ENCODE results near the gene RMDN2.
"Not testable (repeated sequence)": the region's sequence is repeated elsewhere in the genome, so short reads cannot be mapped to it uniquely, and the experiment has no call there.

The RMDN2 gene

DNA sequence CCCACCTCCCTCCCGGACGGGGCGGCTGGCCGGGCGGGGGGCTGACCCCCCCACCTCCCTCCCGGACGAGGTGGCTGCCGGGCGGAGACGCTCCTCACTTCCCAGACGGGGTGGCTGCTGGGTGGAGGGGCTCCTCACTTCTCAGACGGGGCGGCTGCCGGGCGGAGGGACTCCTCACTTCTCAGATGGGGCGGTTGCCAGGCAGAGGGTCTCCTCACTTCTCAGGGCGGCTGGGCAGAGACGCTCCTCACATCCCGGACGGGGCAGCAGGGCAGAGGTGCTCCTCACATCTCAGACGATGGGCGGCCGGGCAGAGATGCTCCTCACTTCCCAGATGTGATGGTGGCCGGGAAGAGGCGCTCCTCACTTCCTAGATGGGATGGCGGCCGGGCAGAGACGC lies 7.8 kb downstream of the RMDN2 start:
- DNase-seq (ENCODE audit: low spot score), result not testable (repeated sequence)

DNA sequence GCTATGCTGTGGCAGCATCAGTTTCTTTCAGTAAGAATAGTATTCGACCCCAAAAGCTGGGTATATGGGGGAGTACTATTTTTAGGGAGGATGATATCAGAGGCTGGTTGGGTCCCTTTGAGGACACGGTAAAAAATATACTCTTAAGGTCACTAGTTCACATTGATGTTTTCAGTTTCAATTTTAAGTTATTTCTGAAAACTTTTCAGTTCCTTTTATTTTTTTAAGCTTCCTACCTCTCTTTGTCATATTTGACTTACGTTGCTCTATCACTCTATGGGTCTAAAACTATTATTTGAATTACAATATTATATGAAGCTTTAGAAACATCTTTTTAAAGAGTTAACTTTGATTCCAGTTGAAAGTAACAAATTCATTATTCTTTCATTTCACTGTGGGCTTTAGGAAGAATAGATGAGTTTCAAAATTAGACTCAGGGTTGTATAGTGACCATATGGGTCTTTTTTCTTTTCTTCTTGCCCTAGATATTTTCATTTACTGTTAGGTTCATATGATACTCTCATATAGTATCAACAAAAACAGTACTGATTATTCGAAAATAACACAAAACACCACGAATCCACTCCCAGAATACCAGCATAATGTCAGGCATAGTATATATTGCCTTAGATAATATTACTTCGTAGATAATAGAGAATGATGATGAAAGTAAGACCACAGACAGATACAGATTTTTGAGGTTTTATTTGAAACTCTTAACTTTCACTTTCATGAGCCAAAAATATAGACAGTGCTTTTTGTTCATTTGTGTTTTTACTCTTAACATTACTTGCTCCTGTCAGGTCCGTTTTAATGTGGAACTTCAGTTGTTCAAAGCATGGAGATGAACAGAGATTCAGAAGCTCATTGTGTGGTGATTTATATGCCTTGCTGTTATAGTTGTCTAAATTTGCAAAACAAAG lies 9.8 kb downstream of the RMDN2 start:
- no peak for DNase-seq (ENCODE audit: low spot score)

DNA sequence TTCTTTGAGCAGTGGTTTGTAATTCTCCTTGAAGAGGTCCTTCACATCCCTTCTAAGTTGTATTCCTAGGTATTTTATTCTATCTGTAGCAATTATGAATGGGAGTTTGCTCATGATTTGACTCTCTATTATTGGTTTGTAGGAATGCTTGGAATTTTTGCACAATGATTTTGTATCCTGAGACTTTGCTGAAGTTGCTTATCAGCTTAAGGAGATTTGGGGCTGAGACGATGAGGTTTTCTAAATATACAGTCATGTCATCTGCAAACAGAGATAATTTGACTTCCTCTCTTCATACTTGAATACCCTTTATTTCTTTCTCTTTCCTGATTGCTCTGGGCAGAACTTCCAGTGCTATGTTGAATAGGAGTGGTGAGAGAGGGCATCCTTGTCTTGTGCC lies 12.5 kb downstream of the RMDN2 start:
- DNase-seq (ENCODE audit: low spot score), result not testable (repeated sequence)

DNA sequence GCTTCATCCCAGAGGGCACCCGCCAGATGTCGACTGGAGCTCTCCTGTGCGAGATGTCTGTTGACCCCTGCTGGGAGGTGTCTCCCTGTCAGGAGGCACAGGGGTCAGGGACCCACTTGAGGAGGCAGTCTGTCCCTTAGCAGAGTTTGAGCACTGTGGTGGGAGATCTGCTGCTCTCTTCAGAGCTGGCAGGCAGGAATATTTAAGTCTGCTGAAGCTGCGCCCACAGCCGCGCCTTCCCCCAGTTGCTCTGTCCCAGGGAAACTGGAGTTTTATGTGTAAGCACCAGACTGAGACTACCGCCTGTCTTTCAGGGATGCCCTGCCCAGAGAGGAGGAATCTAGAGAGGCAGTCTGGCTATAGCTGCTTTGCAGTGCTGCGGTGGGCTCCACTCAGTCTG lies 16.2 kb downstream of the RMDN2 start:
- DNase-seq (ENCODE audit: low spot score), result not testable (repeated sequence)

DNA sequence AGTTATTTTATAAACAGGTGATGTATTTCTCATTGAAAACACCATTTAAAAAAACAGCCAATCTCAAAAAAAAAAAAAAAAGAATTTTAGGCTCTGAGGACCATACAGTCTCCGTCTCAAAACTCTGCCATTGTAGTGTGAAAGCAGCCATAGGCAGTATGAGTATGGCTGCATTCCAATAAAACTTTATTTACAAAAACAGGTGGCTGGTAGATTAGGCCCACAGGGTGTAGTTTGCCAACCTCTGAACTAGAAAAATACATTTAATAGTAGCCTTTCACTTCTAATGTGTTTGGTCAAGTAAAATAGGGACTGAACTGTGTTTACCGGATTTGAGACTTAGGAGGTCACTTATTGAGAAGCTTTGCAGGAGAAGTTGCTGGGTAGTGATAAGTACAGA lies 19.2 kb downstream of the RMDN2 start:
- DNase-seq (ENCODE audit: low spot score), result no peak

DNA sequence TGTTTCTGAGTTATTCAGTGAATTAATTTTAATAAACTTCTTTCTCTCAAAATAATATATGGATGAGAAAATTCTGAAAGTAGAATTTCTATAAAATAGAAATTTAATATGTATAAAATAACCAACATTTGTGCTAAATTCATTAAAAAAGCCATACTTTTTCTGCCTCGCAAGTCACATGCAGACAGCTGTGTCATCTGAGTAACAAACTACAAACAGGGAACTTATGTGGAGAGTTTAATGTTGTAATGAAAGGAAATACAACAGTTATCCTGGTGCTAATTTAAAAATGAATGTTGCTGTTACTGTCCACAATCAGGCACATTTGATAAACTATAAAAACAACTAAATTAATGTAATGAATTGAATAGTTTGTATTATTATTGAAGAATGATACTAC lies 22.2 kb downstream of the RMDN2 start:
- DNase-seq (ENCODE audit: low spot score), result no peak

DNA sequence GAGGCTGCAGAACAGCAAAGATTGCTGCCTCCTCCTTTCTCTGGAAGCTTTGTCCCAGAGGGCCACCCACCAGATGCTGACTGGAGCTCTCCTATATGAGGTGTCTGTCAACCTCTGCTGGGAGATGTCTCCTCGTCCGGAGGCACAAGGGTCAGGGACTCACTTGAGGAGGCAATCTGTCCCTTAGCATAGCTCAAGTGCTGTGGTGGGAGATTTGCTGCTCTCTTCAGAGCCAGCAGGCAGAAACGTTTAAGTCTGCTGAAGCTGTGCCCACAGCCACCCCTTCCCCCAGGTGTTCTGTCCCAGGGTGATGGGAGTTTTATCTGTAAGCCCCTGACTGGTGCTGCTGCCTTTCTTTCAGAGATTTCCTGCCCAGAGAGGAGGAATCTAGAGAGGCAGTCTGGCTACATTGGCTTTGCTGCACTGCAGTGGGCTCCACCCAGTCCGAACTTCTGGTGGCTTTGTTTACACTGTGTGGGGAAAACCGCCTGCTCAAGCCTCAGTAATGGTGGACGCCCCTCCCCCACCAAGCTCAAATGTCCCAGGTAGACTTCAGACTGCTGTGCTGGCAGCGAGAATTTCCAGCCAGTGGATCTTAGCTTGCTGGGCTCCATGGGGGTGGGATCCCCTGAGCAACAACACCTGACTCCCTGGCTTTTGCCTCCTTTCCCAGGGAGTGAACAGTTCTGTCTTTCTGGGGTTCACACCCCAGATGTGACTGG lies 37.1 kb downstream of the RMDN2 start:
- DNase-seq (ENCODE audit: low spot score), result not testable (repeated sequence)

DNA sequence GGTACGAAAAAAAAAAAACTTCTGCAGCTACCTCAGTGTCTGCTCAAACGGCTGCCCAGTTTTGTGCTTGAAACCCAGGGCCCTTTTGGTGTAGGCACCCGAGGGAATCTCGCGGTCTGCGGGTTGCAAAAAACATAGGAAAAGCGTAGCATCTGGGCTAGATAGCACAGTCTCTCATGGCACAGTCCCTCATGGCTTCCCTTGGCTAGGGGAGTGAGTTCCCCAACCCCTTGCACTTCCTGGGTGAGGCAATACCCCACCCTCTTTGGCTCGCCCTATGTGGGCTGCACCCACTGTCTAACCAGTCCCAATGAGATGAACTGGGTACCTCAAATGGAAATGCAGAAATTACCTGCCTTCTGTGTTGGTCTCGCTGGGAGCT lies 37.6 kb downstream of the RMDN2 start:
- DNase-seq (ENCODE audit: low spot score), result not testable (repeated sequence)

DNA sequence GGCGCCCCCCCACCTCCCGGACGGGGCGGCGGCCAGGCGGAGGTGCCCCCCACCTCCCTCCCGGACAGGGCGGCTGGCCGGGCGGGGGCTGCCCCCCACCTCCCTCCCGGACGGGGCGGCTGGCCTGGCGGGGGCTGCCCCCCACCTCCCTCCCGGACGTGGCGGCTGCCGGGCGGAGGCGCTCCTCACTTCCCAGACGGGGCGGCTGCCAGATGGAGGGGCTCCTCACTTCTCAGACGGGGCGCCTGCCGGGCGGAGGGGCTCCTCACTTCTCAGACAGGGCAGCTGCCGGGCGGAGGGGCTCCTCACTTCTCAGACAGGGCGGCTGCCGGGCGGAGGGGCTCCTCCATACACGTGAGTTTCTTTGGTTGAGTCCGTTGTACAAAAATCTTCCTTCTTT lies 38.8 kb downstream of the RMDN2 start:
- DNase-seq (ENCODE audit: low spot score), result not testable (repeated sequence)

DNA sequence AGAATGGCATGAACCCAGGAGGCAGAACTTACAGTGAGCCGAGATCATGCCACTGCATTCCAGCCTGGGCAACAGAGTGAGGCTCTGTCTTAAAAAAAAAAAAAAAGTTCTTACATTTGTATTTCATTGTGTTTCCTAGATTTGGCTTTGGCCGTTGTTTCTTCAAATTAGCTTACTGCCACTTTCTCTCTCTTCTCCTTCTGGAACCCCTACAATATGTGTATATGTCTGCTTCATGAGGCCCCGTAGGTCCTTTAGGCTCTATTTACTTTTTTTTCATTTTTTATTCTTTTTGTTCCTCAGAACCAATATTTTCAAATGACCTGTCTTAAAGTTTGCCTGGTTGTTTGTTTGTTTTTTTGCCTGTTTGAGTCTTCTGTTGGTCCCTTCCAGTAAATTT lies 41.2 kb downstream of the RMDN2 start:
- DNase-seq (ENCODE audit: low spot score), result no peak

DNA sequence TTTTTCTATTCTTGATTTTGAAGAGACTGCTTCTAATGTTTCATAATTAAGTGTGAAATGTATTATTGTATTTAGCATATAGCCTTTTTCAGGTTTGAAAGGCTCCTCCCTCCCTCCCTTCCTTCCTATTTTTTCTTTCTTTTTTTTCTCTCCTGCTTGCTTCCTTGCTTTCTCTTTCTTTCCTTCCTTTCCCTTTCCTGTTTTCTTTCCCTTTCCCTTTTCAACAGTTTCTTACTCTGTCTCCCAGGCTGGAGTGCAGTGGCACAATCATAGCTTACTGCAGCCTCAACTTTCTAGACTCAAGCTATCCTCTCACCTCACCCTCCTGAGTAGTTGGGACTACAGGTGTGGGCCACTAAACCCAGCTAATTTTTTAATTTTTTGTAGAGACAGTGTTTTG lies 44.6 kb downstream of the RMDN2 start:
- DNase-seq (ENCODE audit: low spot score), result no peak

DNA sequence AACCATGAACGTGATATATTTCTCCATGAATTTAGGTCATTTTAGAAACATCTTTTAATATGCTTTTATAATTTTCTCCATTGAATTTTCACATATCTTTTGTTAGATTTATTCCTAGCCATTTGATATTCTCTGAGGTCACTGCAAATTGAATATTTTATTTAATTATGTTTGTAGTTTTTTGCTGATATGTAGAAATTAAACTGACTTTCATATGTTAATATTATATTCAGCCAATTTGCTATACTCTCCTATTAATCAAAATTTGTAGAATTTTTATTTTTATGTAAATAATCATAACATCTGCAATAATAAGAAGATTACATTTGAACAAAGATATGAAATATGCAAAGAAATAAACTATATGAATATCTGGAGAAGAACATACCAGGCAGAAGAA lies 46.9 kb downstream of the RMDN2 start:
- DNase-seq (ENCODE audit: low spot score), result no peak

DNA sequence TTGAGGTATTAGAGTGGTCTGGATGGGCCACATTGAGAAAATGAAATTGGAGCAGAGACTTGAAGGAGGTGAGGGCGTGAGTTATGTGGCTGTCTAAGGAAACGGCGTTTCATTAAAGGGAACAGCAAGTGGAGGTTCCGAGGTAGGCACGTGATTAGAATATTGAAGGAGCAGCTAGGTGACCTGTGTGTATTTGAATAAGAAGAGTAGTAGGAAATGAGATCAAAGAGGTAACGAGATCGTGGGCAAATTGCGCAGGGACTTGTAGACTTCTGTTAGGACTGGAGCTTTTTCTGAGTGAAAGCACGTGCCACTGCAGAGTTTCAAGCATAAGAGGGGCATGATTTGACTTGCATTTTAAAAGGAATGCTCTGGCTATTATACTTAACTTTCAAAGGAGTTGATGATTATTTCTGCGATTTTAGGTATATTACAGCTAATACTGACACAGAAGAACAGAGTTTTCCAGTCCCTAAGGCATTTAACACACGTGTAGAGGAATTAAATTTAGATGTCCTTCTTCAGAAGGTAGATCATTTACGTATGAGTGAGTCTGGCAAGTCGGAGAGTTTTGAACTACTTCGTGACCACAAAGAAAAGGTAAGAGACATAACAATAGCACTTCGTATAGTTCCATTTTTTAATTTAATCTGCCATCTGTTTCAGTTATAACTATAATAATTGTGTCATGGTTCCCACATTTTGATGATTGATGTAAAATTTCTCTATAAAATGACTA lies 48.7 kb downstream of the RMDN2 start:
- no peak for DNase-seq (ENCODE audit: low spot score)

DNA sequence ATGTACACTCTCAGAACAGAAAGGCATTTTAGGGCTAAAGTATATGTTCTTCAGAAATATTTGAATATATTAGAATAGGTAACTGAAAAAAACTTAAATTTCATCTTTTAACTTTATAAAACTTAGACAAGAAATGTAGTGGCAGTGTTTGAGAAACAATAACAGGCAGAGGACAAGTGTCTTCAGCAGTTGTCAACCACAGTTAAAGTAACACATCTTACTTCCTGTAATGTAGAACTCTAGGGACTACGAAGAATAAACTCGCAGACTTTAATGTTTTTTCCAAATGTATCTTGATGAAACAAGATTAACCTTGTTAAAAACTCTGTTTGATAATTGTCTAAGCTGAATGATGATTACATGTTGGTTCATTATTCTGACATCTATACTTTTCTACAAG lies 50.7 kb downstream of the RMDN2 start:
- DNase-seq (ENCODE audit: low spot score), result no peak

DNA sequence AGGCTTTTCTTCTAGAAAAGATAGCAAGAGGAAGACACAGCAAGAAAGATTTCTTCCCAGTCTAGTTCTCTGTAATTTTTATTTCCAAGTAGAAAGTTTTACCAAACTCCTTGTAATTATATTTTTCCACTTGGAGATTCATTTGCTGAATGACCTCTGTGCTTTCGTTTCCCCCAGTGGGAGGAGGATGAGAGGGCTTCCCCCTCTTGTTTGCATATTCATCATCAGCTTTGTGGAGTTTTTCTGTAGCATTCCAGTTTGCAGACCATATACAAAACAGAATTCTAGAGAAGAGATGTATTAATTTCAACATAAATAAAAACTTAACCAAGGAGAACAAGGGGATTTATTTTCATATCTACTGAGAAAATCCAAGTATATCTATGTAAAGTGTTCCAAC lies 51.3 kb downstream of the RMDN2 start:
- DNase-seq (ENCODE audit: low spot score), result no peak

DNA sequence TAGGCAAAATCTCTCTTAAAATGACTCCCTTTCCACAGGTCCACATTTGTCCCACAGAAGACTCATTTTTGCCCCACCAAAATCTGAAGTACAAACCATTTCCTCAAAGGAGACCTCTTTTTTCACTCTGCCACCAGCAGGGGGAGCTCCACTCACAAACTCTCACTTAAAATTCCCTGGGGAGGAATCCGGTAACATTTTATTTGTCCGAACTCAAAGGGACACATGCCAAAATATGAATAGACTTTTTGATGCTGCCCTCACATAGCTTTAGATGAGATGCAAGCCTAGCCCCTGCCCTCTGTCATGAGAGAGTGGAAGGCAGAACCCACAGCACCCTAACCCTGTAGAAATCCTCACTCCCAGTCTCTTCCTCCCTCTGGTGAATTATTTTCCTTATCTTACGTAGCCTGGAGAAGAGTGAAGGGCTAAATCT lies 57.1 kb downstream of the RMDN2 start:
- peak; percentile 58 for DNase-seq (ENCODE audit: low spot score)

DNA sequence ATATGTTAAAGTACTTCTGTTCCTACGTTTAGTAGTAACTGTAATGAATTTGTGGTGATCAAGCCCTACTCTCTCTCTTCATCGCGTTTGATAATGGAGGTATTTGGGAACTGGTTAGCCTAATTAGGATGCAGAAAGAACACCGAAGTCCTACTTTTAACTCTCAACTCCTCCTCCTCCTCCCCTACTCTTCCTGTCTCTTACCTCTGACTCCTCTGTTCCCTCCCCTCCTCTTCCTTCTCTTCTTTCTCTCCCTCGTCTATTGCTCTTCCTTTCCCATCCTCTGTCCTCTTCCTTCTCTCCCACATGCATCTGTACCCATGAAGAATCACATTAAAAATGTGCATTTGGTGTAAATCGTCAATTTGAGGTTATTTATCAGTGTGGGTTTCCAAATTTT lies 57.8 kb downstream of the RMDN2 start:
- DNase-seq (ENCODE audit: low spot score), result no peak

DNA sequence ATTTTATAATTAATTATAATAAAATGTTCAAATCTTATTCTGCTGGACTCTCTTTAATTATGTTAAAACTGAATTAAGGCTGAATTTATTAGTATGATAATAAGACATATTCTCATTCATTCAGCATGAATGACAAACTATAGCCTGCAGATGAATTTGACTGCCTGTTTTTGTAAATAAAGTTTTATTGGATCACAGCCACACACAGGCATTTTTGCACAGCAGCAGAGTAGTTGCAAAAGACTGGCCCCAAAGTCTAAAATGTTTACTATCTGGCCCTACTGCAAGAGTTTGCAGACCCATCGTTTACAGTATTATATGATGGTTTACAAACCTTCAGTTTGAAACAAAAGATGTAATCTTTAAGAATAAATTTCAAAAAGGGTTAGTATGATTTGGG lies 58.6 kb downstream of the RMDN2 start:
- DNase-seq (ENCODE audit: low spot score), result no peak

DNA sequence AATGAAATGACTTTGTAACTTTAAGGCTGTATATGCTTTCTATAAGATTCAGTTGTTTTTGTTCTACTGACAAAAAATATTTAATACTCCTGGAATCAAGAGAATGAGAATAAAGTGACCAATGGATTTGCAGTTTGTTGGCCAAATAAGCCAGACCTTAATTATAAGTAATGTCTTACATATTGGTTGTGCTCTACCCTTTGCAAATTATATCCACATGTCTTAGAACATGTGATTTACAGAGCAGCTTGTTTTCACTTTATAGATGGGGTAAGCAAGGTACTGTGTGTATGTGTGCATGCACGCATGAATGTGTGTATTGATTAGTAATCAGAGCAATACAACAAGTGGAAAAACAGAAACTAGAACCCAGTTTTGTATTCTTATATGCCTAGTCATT lies 59.1 kb downstream of the RMDN2 start:
- no peak for DNase-seq (ENCODE audit: low spot score)

DNA sequence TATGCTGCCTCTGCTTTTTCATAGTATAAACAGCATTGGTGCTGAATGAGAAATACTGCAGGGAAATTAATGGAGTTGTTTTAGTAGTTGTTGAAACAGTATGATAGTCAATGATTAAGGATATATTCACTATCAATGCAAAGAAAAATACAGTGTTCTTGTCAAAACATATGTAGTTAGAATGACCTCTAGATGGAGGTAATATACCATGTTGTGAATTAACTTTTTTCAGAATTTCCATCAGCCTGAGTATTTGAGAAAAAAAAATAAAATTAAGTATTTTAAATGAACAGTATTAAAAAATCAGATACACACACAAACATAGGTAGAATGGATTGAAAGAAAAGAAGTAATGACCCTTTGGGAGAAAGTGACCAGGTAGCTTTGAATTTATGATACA lies 59.5 kb downstream of the RMDN2 start:
- DNase-seq (ENCODE audit: low spot score), result no peak

DNA sequence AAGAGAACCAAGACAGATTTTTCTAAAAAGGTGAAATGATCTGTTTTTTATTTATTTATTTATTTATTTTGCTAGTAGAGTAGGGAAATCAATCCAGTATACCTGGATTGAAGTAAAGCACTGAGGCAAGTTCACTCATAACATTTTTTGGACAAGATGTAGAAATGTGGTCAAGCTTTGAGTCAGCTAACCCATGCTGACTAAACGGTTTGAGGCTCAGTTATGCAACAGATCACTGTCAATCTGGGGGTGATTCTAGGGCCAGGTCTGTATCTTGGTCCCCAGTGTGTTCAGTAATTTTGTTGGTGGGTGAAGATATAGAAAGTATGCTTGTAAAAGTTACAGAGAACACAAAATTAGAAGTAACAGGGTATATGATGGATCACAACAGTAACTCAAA lies 60.2 kb downstream of the RMDN2 start:
- DNase-seq (ENCODE audit: low spot score), result no peak

DNA sequence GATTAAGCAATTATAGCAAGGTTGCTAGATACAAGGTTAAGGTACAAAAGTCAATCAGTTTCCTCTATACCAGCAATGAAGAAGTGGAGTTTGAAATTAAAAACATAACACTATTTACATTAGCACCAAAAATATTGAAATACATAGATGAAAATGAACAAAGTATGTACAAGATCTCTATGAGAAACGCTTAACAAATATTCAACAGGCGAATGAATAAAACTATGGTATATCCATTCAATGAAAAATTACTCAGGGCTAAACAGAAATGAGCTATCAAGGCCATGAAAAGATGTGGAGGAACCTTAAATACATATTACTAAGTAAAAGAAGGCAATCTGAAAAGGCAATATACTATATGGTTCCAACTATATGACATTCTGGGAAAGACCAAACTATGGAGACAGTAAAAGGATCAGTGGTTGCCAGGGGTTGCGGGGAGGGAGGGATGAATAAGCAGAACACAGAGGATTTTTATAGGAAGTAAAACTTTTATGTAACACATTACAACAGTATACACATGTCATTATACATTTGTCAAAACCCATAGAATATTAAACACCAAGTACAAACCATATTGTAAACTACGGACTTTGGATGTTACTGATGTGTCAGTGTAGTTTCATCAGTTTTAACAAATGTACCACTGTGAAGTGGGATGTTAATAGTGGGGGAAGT lies 62.1 kb downstream of the RMDN2 start:
- DNase-seq (ENCODE audit: low spot score), result no peak

Data from LoVo (cell line).